ENCODE results near the gene RNF175. TPM values are rescaled to one million over a fixed set of nuclear protein-coding genes. Genes with fewer than 3 reads are reported as not detected.

Gene RNF175
- total and polyA plus RNA-seq, 2 experiments from 2014 or later, result 1.4 to 1.9 TPM

DNA sequence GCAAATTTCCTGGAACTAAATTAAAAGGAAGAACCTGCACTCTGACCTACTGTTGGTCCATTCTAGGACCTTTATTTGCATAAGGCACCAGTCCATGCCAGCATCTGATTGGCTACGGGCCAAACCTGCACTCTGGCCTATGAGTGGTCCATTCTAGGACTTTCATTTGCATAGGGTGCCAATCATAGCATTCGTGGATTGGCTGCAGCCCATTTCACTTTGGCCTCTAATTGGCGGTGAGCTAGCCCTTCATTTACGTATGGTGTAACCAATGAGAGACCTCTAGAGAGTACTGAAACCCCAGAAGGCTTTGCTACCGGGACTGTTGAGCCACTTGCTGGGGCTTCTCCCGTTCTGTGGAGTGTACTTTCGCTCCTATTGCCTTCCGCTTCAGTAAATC lies 6.1 kb upstream of the RNF175 start:
- no peak overlapping the region for H3K4me3 ChIP-seq
- H3K36me3 ChIP-seq, result no peaks in the 10 kb centered on the region
- no peak for TF ChIP-seq CTCF (IDR thresholded peaks at IDR 0.05; ENCODE audit: low read depth, low read length)
- H3K4me1 ChIP-seq (ENCODE audit: low read depth), result no peaks in the 10 kb centered on the region
- no peaks in the 10 kb centered on the region for H3K9me3 ChIP-seq (ENCODE audit: low read depth)
- H3K27me3 ChIP-seq, result peaks cover 10% of the 10 kb centered on the region
- no peak overlapping the region for H3K27ac ChIP-seq
- no peak for DNase-seq (ENCODE audit: low read depth in 1 of 2, low spot score in 1 of 2)

DNA sequence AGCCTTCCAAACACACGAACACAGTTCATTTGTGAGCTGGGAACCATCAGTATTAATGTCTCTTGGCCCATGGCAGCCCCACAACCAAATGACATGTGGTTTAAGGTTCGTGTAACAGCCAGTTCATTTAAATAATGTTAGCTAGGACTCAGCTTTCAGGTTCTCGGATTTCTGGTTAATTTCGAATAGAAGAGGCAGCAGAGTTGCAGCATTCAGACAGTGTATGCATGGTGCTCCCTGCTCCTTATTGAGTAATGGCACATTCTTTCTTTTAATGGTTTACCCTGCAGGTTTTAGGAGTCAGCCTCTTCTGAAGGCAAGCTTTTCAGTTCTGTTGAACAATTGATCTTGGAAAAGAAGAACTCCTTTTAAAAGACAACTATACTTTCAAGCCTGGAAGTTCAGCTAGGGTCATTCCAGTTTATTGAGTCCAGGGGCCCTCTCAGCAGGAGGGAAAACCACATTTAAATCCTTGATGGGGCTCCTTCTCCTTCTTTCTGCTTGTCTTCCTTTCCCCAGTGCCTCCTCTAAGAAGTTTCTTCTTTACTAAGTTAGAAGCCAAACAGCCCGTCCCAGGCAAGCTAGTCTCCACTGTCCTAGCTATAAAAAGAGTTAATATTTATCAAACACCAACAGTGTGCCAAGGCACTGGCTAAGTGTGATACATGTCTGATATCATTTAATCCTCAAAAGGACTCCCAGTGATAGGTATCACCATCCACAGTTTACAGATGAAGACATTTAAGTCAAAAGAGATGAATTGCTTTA lies 5.0 kb upstream of the RNF175 start:
- Histone ChIP-seq H3K4me1 (ENCODE audit: low read depth) (no peaks in the 10 kb centered on the region), H3K27ac (no peak overlapping the region), H3K9me3 (ENCODE audit: low read depth) (no peaks in the 10 kb centered on the region), H3K27me3 (peaks cover 20% of the 10 kb centered on the region), H3K36me3 (no peaks in the 10 kb centered on the region), H3K4me3 (no peak overlapping the region)
- DNase-seq (ENCODE audit: low read depth in 1 of 2, low spot score in 1 of 2), result no peak
- TF ChIP-seq CTCF (IDR thresholded peaks at IDR 0.05; ENCODE audit: low read depth, low read length), result no peak

DNA sequence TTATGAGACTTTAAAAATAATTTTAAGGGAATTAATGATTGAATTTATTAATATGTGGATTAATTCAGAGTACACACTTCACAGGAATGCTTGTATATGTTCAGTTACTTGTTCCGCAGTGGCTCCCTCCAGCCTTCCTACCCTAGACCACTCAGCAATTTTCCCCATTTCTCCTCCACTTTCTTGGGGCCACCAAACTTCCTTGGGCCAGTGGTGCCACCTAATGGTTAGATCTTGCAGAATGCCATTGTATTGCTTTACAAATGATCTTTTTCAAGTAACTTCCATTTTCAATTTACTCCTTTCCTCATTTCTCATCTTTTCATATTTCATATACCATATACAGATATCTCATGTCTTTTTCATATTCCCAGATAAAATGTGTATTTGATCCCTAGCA lies 3.6 kb upstream of the RNF175 start:
- Histone ChIP-seq H3K36me3 (no peaks in the 10 kb centered on the region), H3K4me1 (ENCODE audit: low read depth) (no peaks in the 10 kb centered on the region), H3K4me3 (no peak overlapping the region), H3K27ac (no peak overlapping the region), H3K9me3 (ENCODE audit: low read depth) (no peaks in the 10 kb centered on the region), H3K27me3 (peaks cover 34% of the 10 kb centered on the region)
- TF ChIP-seq CTCF (IDR thresholded peaks at IDR 0.05; ENCODE audit: low read depth, low read length), result peak; percentile 25
- DNase-seq (ENCODE audit: low read depth in 1 of 2, low spot score in 1 of 2), result no peak

DNA sequence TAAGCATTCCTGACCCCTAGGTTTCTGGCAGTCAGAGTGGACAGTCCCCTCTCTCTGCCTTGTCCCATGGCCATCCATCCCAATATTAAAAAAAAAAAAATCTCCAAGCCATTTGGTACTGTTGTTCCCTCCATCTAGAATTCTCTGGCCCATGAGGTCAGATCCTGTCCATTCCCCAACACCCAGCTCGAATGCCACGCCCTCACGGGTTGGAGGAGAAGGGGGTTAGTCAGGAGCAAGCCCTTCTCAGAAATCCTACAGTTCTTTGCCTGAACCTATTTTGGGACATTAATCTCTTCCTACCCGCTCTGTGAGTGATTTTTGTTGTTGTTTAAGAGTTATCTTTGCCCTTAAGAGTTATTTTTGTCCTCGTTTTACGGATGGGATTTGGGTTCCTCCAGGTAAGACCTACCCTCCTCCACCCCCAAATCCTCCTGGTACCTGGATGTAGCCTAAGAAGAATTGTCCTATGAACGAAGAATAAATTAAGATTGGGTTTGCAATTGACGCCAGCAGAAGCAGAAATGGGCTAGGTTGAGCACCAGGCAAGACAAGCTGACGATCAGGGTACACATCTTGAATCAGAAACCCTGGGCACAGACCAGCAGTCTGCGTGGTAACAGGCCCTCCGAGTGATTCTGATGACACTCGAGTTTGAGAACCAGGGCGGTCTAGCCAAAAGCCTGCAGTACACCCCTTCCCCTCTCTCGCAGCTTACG lies 977 bp downstream of the RNF175 start:
- Histone ChIP-seq H3K27ac (no peak overlapping the region), H3K4me1 (ENCODE audit: low read depth) (no peaks in the 10 kb centered on the region), H3K9me3 (ENCODE audit: low read depth) (no peaks in the 10 kb centered on the region), H3K36me3 (no peaks in the 10 kb centered on the region), H3K4me3 (peak overlapping the region; percentile 44), H3K27me3 (peaks cover 37% of the 10 kb centered on the region)
- no peak for DNase-seq (ENCODE audit: low read depth in 1 of 2, low spot score in 1 of 2)
- TF ChIP-seq CTCF (IDR thresholded peaks at IDR 0.05; ENCODE audit: low read depth, low read length), result no peak

- H3K4me3 ChIP-seq, result no peak overlapping the region
- DNase-seq (ENCODE audit: low read depth in 1 of 2, low spot score in 1 of 2), result no peak
- H3K9me3 ChIP-seq (ENCODE audit: low read depth), result no peaks in the 10 kb centered on the region
- H3K27me3 ChIP-seq, result peaks cover 37% of the 10 kb centered on the region
- H3K27ac ChIP-seq, result no peak overlapping the region
- H3K36me3 ChIP-seq, result no peaks in the 10 kb centered on the region
- H3K4me1 ChIP-seq (ENCODE audit: low read depth), result no peaks in the 10 kb centered on the region
- TF ChIP-seq CTCF (IDR thresholded peaks at IDR 0.05; ENCODE audit: low read depth, low read length), result no peak
Observed at GRCh38 chr4:153758136-153758535, 1.7 kb downstream of the RNF175 start.

Data from cardiac muscle cell (in vitro differentiated cells and primary cell).